Middle frontal gyrus (tissue), 1 donor: ENCODE data around the gene CTCFL.
"Not testable (repeated sequence)": the region's sequence is repeated elsewhere in the genome, so short reads cannot be mapped to it uniquely, and the experiment has no call there.

Experiments used
- DNase-seq: peaks from one replicate; pipeline ENCODE4 v3.0.0-alpha.2; 2015; ENCODE audit warnings: low spot score; ENCODE audit errors: extremely low spot score

Gene CTCFL

DNA sequence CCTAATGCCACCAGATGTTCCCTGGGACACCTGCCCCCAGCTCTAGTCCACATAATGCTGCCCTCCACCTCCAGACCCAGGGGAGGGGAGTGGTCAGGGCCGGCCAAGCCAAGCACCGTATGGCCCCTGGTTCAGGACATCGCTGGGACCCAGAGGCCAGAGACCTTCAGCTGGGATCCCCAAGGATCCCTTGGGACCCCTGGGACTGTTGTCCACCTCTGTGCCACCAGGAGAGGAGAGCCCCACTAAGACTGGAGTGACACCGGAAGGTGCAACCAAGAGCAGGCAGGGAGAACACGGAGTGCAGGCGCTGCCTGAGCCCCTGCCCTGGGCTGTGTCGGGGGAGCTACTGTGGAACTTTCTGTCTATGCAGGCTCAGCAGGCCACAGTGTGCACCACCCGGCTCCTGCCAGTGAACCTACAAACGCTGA lies 43.6 kb downstream of the CTCFL start:
- no peak for DNase-seq

DNA sequence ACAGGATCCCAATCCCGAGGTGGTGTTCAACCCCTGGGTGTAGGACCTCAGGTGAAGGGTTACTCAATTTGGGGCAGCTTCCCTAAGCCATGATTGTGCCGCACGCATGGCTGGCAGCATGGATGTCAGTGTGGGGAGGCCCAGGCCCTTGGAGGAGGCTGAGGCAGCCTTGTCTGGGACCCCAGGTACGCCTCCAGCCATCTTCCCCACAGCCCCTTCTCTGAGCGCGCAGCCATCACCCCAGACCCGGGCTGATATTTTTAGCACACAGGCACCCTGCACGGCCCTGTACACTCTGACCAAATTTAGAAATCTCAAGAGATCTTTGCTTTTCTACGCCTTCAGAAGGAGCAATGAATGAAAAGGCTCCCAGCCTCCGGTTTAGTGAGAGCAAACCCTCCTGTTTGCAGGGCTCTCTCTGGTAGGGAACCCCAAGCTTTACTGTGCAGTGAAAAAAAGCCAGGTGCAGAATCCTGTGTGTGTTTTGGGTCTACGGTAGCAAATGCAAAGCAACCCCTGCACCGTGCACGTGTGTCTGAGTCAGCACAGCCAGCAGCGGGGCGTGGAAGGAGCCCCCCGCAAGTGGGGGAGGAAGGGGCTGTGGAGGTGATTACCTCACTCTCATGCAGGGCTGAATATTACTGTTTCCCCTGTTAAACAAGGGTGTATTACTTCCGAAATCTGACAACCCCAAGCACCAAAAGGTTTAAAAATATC lies 44.3 kb downstream of the CTCFL start:
- no peak for DNase-seq

DNA sequence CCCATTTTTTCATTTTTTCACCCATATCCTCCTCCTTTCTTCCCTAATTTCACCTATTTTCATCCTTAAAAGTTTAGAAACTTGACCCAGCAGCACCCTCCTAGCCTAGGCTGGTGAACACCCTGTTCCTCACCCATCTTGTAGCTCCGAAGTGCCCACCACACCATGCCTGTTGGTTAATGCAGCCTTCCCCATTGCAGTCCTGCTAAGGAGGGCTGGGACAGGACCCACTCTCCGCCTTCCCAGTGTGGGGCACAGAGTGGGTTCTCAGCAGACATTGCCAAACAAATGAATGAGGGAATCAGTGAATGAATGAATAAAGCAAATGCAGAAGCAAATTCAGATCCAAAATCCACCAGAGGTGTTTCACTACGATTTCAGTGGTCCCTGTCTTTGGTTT lies 45.7 kb downstream of the CTCFL start:
- DNase-seq: no peak

DNA sequence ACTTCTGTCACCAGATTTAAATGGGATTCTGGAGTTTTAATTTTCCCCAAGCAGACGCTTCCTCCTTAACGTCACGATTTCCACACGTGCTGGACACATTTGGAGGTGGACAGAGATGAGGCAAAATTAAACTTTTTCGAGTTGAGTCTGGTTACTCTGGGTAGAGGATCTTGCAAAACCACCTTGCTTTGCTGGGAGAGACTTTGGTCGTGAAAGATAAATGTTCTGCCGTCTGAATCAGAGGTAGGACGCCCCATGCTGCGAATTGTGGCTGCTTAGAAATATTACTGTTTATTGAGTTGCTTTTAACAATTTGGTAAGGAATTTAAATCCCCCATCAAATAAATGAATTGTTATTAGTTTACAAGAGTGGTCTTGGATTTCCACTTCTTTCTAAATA lies 46.8 kb downstream of the CTCFL start:
- no peak for DNase-seq

DNA sequence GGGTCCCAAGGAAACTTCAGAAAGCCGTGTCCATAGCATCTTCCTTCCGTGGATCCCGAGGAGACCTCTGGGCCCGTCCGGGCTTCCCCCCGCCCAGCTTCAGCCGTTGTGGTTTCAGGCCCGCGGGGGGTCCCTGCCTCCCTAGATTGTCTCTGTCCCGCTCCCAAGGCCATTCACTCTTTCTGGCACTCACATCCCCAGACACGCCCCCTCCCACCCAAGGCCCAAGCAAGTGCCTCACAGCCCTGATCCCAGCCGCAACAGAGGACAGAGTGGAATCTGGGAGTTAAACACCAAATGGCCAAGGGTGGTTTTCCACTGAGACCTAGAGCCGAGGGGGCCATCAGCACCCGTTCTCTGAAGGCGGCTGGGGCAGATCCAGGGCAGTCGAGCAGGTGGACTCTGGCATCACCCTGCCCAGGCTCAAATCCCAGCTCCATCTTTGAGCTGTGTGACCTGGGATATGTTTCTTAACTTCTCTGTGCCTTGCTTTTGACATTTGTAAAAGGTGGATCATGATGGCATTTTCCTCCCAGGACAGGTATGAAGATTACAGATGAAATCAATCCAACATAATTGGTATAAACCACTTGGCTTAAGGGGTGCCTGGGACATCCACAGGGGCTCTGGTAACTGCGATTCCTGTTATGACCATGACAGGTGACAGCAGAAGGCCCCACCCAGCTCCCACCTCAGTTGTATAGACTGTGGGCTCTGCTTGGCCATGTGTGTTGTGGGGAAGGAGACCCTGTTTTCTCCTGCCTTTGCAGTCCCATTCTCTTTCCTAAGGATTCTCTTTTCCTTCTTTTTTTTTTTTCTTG lies 48.1 kb downstream of the CTCFL start:
- no peak for DNase-seq

DNA sequence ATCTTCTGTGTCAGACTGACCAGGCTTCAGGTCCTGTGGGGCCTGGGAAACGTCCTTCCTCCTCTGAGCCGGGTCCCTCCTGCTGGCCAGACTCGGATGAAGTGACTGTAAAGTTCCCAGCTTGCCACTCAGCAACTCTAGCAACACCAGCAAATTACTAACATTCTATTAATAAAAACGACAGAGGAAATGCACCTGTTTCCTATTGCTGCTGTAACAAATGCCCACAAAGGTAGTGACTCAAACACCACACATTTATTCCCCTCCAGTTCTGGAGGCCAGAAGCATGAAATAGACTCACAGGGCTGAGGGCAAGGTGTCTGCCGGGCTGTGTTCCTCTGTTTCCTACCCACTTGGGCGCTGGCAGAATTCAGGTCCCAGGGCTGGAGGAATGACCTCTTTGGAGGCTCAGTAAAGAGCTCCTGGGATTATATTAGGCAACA lies 48.8 kb downstream of the CTCFL start:
- DNase-seq: no peak

DNA sequence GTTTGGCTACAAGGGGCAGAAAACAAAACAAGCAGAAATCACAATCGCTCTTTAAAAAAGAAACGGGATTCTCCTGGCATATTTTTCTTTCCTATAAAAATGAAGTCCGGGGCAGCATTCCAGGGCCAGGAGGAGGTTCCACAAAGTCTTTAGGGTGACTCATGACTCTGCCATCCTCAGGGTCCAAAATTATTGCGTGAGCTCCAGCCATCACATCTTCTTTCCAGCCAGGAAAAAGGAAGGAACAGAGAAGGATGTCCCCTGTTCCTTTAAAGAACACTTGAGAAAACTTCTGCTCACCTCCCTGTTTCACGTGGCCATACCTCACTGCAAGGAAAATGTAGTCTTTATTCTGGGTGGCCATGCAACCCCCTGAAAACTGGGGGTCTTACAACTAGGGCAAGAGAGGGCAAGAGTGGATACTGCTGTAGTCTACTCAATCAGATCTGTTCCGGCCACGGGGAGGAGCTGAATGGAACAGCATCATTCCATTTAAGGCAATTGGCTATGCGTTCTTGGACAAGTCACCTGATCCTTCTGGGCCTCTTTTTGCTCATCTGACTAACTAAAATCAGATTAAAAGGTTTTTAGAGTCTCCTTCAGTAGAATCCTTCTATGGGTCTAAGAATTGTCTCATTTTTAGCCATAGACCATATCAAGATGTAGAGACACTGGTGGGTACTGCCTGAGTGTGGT lies 49.4 kb downstream of the CTCFL start:
- no peak for DNase-seq

DNA sequence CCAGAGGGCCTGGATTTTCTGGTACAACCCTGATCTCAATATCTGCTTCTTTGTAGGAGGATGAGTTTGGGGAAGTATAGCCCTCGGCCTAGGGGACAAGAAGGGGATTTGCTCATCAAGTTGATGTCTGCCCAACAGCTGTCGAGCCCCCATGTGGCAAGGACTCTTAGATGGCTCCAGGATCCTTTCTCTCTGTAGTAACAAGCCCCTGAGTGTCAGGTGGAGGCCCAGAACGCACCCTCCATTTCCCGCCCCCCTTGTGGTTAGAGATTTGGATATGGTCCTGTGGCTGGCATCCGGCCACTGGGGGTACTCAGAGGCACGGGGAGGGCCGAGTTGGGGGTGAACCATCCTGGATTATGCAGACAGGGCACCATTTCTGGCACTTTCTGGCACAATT lies 50.1 kb downstream of the CTCFL start:
- no peak for DNase-seq

DNA sequence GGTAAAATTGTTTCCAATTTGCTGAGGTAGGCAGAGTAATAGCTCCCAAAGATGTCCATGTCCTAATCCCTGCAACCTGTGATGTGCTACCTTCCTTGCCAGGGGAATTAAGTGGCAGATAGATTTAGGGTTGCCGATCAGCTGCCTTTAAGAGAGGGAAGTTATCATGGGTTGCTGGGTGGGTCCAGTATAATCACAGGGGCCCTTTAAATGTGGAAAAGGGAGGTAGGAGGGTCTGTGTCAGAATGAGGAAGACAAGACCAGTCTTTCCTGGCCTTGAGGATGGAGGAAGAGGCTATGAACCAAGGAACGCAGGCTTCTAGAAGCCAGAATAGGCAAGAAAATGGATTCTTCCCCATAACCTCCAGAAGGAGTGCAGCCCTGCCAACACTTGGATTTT lies 50.7 kb downstream of the CTCFL start:
- no peak for DNase-seq

DNA sequence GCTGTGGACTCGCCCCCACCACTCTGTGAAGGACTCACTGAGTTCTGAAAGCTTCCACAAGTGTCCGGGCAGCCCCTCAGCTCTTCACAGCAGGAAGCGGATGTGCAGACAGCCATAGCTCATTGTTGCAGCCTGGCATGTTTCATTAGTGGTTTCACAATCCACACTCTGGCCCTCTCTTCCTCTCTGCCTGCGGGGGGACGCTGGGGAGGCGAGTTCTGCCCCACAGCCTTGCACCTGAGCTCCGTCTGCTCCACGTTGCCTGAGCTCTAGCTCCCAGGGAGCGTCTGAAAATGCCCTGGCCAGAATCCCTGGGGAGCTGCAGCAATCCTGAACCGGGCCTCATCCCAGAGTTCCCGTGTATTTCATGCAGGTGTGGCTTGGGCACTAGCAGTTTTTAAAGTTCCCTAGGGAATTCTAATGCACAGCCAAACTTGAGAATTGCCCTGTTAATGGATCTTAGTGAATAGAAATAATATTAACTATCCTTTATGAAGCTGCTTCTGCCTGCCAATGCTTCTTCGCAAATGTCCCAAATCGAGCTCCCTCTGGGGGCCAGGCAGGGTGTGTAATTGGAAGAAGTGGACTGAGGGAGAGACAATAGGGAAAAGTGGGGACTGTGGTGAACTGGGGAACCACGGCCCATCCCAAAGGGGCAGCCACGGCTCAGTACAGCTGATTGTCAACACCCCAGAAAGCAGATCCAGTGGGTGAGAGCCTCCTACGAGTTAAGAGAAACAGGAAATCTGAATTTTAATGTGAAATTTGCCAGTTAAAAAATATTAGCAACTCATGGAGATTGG lies 51.5 kb downstream of the CTCFL start:
- DNase-seq: no peak

DNA sequence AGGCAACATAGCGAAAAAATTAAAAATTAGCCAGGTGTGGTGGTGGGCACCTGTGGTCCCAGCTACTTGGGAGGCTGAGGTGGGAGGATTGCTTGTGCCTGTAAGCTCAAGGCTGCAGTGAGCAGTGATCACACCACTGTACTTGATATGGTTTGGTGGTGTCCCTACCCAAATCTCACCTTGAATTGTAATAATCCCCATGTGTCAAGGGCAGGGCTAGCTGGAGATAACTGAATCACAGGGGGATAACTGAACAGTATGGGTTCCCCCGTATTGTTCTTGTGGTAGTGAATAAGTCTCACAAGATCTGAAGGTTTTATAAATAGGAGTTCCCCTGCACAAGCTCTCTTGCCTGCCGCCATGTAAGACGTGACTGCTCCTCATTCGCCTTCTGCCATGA lies 52.5 kb downstream of the CTCFL start:
- DNase-seq: not testable (repeated sequence)

DNA sequence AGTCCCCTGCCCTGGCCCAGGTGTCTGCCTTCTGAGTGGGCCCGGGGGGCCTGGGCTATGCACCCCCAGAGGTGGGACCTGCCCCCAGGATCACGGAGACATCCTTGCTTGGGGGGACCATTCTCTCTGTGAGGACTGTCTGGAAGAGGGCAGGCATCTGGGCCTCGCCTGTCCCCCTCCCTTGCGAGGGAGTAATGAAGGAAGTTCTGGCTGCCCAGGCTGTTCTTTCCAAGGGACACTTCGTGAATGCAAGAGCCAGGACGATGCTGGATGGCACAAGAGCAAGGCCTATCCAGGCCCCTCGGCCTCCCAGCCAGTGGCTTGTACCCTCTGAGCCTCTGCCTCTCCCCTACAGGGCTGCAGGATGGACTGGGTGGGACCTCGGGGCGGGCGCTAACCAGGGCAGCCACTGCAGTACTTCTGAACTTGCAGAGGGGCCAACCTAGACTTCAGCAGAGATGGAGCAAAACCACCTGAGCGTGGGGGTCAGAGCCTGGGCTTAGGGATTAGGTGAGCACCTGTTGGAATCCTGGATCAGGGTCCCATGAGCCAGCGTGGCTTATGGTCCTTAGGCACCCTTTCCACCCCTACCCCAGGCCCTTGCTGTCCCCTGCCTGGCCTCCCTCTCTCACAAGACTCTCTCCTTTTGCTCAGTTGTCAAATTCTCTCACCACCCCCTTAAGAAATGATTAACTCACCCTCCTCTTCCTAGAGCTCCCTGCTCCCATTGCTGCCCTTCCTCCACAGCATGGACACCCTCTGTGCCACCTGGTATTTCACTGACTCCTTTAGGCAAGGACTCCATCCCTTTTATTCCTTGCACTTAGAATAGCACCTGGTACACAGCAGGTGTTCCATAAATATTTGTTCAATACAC lies 53.2 kb downstream of the CTCFL start:
- no peak for DNase-seq

DNA sequence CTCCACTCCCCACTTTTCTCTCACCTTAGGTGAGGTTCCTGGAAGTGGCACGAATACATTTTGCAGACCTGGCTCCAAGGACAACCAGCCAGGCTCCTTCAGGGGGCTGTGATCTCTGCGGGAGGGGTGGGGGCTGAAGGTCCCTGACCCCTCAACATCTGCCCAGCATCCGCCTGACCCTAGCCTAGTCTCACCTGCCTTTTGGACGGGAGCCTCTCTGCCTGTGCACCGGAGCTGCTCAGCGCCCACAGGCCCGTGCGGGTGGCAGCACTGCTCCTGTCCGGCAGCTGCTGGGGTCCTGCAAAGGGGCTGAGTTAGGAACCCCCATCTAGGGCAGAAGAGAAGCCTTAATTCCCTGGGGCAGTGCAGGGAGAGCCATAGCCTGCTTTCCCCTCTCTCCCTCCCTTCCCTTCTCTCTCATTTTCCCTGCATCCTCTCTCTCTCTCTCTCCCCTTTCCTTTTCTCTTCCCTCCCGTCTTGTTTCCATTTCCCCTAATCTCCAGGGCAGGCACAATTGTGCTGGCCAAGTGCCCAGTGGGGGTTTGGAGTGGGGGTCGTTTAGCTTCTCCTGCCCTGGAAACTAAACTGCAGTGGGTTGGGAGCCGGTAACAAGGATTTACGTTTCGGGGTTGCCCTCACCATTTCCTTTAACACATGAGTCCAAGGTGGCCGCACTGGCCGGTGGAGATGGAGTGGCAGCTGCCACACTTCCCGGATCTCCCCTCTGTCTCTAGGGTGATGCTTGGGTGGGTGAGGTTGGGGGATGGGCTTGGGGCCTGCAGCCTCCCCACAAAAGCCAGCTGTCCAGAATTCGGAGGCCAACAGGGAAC lies 54.1 kb downstream of the CTCFL start:
- DNase-seq: no peak

DNA sequence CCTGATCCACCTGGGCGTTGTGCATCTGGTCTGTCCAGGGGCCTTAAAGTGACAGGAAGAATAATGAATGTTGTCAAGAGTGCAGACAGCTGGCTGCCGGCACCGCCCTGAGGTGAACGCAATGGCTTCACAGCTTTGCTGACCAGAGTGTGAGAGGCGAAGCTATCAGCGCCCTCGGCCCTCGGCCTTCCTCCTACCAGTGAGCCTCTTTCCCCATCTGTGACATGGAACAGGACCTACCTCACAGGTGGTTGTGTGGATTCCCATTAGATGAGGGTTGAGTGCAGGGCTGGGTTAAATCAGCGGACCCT lies 54.8 kb downstream of the CTCFL start:
- no peak for DNase-seq

DNA sequence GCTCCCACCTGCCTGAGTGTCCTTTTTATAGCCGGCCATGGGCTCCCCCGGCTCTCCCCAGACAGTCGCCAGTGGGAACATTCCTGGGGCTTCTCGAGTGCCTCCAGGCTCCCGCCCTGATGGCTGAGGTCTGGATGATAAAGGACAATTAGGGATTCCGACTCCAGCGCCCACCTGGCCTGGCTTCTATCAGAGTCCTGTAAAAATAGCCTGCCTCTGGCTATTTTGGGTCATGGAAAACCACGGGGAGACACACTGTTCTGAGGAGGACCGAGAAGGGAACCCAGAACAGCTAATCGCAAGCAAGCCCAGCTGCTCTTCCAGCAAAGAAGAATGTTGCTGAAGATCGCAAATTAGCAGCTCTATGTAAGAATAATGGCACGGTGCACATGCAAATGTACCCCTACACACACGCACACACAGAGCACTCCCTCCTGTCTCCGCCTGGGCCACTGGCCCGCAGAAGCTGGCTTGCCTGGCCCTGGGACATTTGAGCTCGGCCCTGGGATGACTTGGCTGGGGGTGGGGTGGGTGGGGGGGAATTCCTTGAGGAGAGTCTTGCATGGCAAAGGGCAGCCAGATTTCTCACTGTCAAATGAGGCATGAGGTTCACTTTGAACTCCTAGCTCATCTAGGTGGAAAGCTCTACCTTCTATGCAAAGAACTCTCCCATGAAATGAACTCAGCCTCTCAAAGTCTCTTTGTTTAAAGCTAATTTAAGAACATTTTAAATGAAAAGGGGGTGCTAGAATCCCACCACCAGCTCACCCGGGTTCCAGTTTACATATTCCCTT lies 55.3 kb downstream of the CTCFL start:
- no peak for DNase-seq

DNA sequence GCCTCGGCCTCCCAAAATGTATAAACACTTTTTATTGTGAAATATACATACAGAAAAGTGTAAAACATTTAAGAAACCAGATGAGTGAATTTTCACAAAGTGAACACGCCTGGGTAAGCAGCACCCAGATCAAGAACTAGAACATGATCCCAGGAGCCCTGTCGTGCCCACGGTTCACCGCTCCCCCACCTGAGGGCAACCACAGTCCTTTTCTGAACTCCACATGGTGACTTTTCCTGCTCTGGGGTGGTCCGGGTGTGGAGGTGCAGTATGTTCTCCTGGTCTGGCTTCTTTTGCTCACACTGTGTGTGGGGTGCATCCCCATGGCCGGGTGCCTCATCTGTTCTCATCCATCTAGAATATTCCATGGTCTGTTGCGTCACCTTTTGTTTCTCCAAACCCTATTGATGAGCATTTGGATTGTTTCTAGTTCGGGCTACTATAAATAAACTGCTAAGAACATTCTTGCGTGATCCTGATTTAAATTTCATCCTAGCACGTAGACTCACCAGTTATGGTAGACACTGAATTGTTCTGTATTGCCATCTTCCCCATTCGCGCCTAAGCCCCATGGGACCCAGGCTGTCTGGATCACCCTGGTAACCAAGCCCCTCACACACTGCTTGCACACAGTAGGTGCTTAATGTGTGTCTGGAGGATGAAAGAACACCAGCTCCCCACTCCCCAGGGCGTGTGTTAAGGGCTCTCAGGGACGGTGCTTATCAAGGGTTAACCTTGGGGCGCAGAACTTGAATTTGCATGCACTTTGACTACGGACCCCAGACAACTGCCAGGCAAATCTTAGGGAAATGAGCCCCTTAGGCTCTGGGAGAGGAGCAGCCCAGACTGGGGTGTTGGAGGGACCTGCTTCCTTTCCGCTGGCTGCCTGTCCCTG lies 56.2 kb downstream of the CTCFL start:
- DNase-seq: no peak

DNA sequence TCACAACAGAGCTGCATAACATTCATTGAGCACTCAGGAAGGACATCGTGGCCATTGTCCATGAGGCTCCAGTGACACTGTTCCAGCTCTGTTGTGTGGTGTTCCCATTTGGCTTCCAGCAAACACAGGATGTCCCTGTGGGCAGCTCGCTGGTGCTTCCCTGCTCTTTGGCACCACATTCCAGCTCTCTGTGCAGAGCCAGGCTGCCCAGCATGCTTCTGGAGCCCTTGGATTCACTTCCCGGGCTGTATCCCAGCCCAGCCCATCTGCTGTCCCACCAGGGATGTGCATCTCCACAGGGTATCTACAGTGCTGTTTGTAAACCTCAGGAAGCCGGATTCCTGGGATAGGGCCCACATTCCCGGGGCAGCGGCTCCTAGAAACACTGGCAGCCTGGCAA lies 57.2 kb downstream of the CTCFL start:
- DNase-seq: no peak

DNA sequence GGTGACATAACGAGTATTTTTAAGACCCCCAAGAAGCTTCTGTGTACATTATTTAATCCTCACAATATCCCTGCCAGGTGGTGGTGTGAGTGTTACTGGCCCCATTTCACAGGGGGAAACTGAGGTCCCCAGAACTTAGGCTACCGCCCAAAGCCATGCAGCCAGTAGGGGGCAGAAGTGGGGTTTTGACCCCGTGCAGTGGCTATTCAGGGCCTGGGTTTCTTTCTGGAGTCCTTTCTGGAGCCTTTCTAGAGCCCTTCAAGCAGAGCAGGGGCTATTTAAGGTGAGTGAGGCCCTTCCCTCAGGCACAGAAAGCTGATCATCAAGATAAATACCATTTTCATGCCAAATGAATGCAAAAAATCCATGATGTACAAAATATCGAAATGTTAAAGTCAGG lies 59.0 kb downstream of the CTCFL start:
- no peak for DNase-seq
